Mucosa of rectum (tissue), 2 donors: ENCODE data around the gene PLCL1.

Experiments
- H3K27ac ChIP-seq, 2 donors: one replicate each; pipeline ENCODE4 v1.7.0; 2013; ENCODE audit warnings: inconsistent platforms in 2 of 2, low read depth in 2 of 2, low read length in 2 of 2
- H3K27me3 ChIP-seq, 2 donors: one replicate each; pipeline ENCODE4 v1.7.0; 2013; ENCODE audit warnings: low read length in 2 of 2; ENCODE audit not compliant: control insufficient read depth in 2 of 2, insufficient read depth in 2 of 2
- H3K36me3 ChIP-seq, 2 donors: one replicate each; pipeline ENCODE4 v1.7.0; 2013; ENCODE audit warnings: low read length in 2 of 2; ENCODE audit not compliant: control insufficient read depth in 2 of 2, insufficient read depth in 2 of 2
- H3K4me1 ChIP-seq, 2 donors: one replicate each; pipeline ENCODE4 v1.7.0; 2013; ENCODE audit warnings: low read length in 2 of 2, mild to moderate bottlenecking in 1 of 2; ENCODE audit not compliant: control insufficient read depth in 2 of 2, insufficient read depth in 2 of 2
- H3K4me3 ChIP-seq, 2 donors: one replicate each; pipeline ENCODE4 v1.7.0; 2013; ENCODE audit warnings: low read length in 2 of 2
- H3K9ac ChIP-seq, 2 donors: one replicate each; pipeline ENCODE4 v1.7.0; 2013; ENCODE audit warnings: low read length in 2 of 2, low read depth in 1 of 2, mild to moderate bottlenecking in 1 of 2
- H3K9me3 ChIP-seq, 2 donors: one replicate each; pipeline ENCODE4 v1.7.0; 2013; ENCODE audit warnings: low read length in 2 of 2; ENCODE audit not compliant: control insufficient read depth in 2 of 2
- donor health status: healthy.
- donor health status: Normal muscosa, but diverticular disease.

The PLCL1 gene

DNA sequence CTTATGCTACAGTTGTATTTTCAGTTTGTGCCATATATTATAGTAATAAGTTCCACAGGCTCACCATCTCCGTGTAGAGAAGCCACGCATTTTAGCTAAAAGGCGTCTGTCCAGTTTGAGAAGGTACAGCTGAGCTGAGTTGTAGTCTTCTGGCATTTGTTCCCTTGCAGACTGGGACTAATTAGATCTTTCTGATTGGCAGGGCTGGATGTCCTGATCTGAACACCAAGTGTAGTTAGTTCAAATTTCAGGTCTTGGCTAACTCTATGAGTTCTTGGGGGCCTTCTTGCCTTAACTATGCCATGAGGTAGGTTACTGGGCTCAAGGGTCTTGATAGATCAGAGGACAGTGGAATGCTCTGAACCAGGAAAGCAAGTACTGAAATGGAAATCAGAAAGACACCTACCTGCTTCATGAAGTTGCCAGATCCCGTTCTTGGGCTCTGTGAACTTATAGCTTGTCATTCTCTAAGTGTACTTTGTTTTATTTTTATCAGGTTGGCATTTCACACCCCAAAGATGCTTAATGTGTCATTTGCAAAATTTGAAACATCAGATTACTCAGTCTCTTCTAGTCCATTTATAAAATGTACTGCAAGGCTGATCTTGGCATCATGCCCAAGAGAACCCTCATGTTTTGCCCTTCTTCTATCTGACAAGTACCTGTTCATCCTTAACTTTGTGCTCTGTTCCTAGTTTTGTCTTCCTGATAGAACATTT is 93.7 kb downstream of the PLCL1 start:
- Histone ChIP-seq H3K9me3 (no peaks in the 10 kb centered on the region), H3K4me1 (no peaks in the 10 kb centered on the region), H3K27me3 (no peaks in the 10 kb centered on the region), H3K27ac (no peak overlapping the region), H3K36me3 (no peaks in the 10 kb centered on the region), H3K9ac (no peak overlapping the region), H3K4me3 (no peak overlapping the region)

DNA sequence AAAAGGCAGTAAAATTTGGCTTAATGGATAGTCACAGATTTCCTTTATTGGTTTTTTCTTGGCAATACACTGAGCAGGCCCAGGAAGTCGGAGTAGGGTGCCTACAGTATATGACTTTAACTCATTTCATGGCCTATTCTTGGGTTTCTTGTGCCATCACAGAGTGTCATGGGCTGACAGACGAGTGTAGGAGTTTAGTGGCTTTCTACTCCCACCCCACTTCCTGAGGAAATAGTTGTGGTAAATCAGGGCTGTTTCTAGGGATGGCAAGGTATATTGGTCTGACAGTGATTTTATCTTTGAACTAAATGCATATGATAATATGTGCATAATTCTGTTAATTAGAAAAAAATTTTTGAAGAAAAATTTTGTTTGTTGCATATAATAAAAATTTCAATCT is 100.1 kb downstream of the PLCL1 start:
- H3K27me3 ChIP-seq, result no peaks in the 10 kb centered on the region
- no peak overlapping the region for H3K9ac ChIP-seq
- no peak overlapping the region for H3K27ac ChIP-seq
- H3K9me3 ChIP-seq, result no peaks in the 10 kb centered on the region
- H3K4me1 ChIP-seq, result no peaks in the 10 kb centered on the region
- no peak overlapping the region for H3K4me3 ChIP-seq
- no peaks in the 10 kb centered on the region for H3K36me3 ChIP-seq

DNA sequence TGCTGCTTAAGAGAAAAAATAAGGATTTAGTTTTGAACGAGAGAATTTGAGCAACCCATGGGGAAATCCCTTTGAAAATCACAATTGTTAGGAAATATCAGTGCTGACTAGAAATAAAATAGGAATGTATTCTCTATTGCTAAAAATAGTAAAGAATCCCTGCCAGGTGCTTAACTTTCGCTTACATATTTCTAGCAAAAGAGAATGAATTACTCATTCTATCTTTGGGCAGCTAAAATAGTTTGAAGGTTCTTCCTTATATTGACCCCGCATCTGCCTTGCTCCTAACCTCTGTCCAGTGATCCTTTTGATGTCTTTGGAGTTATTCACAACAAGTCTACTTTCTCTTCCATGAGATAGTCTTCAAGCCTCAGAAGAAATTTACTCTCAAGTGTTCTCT is 103.8 kb downstream of the PLCL1 start:
- H3K9me3 ChIP-seq, result no peaks in the 10 kb centered on the region
- H3K4me1 ChIP-seq, result no peaks in the 10 kb centered on the region
- H3K36me3 ChIP-seq, result no peaks in the 10 kb centered on the region
- H3K27me3 ChIP-seq, result no peaks in the 10 kb centered on the region
- H3K9ac ChIP-seq, result no peak overlapping the region
- H3K4me3 ChIP-seq, result no peak overlapping the region
- no peak overlapping the region for H3K27ac ChIP-seq

DNA sequence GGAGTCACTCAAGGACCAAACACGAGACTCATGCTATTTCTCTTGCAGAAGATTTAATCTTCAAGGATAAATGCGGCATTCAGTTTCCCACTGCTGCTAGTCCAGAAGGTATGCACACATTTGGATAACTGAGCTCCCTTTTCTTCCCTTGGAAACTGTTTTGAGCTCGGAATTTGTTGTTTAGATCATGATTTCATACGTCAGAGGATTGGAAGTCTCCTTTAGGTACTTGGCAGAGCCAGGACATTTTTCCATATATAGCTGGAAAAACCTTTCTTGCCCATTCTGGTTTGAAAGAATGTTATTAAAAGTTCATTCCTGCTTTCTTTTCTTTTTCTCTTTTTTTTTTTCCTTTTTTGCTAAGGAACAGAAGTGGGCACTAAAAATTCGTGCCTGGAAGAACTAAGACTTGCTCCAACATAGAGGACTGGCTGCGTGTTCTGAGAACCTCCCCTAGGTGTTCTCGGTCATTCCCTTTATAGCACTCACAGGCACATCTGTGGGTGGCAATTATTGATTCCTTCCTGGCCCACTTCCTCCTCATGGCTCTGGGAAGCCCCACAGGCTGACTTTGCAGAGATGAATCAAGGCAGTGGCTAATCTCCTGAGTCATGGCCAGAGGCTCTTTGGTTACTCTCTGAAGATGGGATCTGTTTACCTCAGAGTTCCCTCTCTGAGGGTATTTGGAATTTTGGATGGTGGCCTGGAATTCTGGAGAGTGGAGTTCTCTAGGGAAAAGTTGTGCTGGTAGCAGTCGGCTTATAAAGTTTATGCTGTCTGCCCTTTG is 104.8 kb downstream of the PLCL1 start:
- H3K9me3 ChIP-seq, result no peaks in the 10 kb centered on the region
- H3K4me3 ChIP-seq, result no peak overlapping the region
- H3K9ac ChIP-seq, result no peak overlapping the region
- H3K4me1 ChIP-seq, result no peaks in the 10 kb centered on the region
- no peaks in the 10 kb centered on the region for H3K36me3 ChIP-seq
- no peaks in the 10 kb centered on the region for H3K27me3 ChIP-seq
- no peak overlapping the region for H3K27ac ChIP-seq

DNA sequence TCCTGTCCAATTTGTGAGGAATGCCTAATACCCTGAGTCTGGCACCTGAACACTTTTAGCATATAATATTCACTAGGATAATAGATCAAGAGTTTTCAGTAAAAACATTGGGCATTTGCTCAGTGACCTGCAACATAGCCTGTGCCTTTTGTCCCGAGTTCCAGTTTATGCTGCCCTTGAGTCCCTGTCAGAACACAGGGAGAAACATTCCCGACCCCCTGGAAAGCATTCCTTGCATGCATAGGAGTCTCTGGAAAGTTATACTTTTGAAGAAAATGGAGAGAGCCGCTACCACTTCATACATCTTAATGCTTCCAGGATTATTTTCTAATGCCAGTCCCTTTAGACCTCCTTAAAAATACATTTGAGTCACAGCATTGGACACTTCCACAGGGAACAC is 107.3 kb downstream of the PLCL1 start:
- Histone ChIP-seq H3K27ac (no peak overlapping the region), H3K4me1 (no peaks in the 10 kb centered on the region), H3K27me3 (no peaks in the 10 kb centered on the region), H3K36me3 (no peaks in the 10 kb centered on the region), H3K9me3 (no peaks in the 10 kb centered on the region), H3K9ac (no peak overlapping the region), H3K4me3 (no peak overlapping the region)

DNA sequence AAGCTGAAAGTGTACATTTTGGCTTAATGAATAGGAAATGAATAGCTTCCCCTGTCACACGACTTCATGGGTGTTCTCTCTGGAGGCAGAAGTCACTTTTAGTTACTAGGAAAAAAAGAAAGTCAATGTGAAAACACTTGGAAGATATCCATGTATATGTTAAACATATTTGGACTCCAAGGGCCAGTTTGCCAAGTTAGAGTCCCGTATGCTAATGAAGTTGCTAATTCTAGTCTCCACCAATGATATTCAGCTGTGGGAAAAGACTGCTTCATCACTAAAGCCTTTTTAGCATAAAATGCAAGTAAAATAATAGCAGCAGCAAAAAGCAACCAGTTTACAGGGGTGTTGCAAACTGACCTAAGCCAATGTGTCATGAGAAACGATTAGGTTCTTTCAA is 108.7 kb downstream of the PLCL1 start:
- no peaks in the 10 kb centered on the region for H3K27me3 ChIP-seq
- no peaks in the 10 kb centered on the region for H3K9me3 ChIP-seq
- no peaks in the 10 kb centered on the region for H3K36me3 ChIP-seq
- H3K9ac ChIP-seq, result no peak overlapping the region
- H3K4me1 ChIP-seq, result no peaks in the 10 kb centered on the region
- H3K27ac ChIP-seq, result no peak overlapping the region
- H3K4me3 ChIP-seq, result no peak overlapping the region

DNA sequence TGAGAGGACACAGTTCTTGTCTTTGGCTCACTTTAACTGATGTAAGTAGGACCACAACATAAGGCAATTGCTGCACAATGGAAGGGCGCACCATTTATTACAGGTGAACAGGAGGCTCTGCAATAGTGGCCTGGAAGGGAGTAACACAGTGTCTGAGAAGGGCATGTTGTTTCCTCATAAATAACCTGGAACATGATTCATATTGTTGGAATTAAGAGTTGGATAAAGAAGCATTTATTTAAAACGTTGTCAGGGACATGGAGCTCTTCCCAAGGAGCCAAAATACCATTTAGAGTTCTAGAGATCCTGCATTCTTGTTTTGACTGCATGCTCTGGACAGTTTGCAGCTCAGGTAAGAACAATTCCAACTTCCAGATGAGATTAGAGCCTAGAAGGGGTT is 110.4 kb downstream of the PLCL1 start:
- no peaks in the 10 kb centered on the region for H3K27me3 ChIP-seq
- no peaks in the 10 kb centered on the region for H3K9me3 ChIP-seq
- H3K9ac ChIP-seq, result no peak overlapping the region
- no peaks in the 10 kb centered on the region for H3K4me1 ChIP-seq
- H3K36me3 ChIP-seq, result no peaks in the 10 kb centered on the region
- no peak overlapping the region for H3K27ac ChIP-seq
- H3K4me3 ChIP-seq, result no peak overlapping the region

DNA sequence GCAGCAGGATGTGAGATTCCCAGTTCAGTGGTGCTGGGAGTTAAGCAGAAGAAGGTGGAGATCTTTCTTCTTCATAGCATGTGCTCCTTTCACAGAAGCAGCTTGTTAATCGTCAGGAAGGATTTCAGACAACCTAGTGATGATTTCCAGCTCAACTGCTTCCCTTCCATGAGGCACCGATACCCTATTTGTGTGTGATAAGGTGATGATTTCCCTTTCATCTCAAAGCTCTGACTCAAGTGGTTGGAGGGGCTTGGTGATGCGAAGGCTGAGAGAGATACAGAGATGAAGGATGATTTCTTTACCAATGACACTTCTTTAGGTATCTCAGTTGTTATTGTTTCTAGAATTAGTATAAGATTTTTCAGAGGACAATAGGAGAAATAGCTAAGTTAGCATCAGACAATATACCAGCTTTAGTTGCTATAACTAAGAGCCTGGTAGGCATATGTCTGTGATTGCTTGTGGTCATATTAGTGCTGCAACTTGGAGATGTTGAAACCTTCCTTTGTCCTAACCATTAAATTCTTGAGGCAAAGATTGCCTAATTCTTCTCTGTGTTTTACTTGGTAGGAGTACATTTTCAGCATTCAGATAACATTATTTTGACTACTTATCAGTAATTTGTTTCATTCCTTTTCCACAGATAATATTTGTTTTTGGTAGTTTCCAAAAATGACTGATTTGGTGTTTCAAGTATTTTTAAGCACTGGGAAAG is 111.3 kb downstream of the PLCL1 start:
- no peaks in the 10 kb centered on the region for H3K4me1 ChIP-seq
- no peaks in the 10 kb centered on the region for H3K9me3 ChIP-seq
- no peaks in the 10 kb centered on the region for H3K36me3 ChIP-seq
- no peak overlapping the region for H3K27ac ChIP-seq
- H3K27me3 ChIP-seq, result no peaks in the 10 kb centered on the region
- no peak overlapping the region for H3K4me3 ChIP-seq
- no peak overlapping the region for H3K9ac ChIP-seq

DNA sequence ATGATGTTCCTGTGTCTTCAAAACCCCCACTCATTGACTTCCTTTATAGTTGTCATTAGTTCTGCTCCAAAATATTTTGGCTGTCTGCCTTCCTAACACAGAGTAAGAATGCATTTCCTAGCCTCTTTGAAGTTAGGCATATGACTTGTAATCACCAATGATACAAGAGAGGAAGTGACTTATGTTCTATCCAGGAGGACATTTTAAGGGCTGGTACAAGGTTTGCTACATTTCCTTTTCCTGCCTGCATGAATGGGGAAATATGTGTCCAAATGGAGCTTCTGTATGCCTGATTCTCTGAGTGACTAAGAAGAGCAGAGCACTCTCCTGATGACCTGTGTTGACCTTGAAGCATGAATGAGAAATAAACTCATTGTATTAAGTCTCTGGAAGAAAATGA is 115.1 kb downstream of the PLCL1 start:
- H3K4me1 ChIP-seq, result no peaks in the 10 kb centered on the region
- H3K27ac ChIP-seq, result no peak overlapping the region

DNA sequence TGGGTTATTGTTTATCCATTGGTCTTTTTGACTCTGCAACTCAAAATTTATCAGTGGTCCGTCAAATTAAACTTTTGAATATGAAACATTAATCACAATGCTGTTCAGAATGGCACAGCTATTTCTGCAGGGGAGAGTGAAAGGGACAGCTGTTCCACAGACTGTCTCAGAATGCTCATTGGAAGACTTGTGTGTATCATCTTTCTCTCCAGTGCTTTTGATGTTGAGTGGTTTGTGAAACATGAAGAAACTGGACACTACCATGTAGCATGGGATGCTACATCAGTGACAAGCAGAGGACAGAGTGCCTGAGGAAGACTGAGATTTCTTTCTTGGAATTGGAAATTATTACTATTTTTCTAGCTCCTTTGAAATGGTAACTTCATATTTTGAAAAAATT is 115.7 kb downstream of the PLCL1 start:
- no peaks in the 10 kb centered on the region for H3K36me3 ChIP-seq
- no peaks in the 10 kb centered on the region for H3K27me3 ChIP-seq
- no peak overlapping the region for H3K4me3 ChIP-seq
- no peaks in the 10 kb centered on the region for H3K9me3 ChIP-seq
- H3K27ac ChIP-seq, result no peak overlapping the region
- no peak overlapping the region for H3K9ac ChIP-seq
- H3K4me1 ChIP-seq, result no peaks in the 10 kb centered on the region

More for the DNA sequence above, 115.1 kb downstream of the PLCL1 start:
- no peak overlapping the region for H3K9ac ChIP-seq
- no peaks in the 10 kb centered on the region for H3K9me3 ChIP-seq
- no peak overlapping the region for H3K4me3 ChIP-seq
- no peaks in the 10 kb centered on the region for H3K36me3 ChIP-seq
- no peaks in the 10 kb centered on the region for H3K27me3 ChIP-seq
